K562 (cell line): ENCODE measurements around the gene RUVBL1.

Source experiments
- MTA2 ChIP-seq: fragments of 450-650 bp; IDR thresholded peaks from 2 replicates; pipeline ENCODE4 v1.6.1; 2016; ENCODE audit warnings: low read depth
- RFX5 ChIP-seq: IDR thresholded peaks from 2 replicates; pipeline ENCODE4 v1.6.1; 2011; ENCODE audit warnings: low read depth, mild to moderate bottlenecking, improper control_type of control experiment, low read length

DNA sequence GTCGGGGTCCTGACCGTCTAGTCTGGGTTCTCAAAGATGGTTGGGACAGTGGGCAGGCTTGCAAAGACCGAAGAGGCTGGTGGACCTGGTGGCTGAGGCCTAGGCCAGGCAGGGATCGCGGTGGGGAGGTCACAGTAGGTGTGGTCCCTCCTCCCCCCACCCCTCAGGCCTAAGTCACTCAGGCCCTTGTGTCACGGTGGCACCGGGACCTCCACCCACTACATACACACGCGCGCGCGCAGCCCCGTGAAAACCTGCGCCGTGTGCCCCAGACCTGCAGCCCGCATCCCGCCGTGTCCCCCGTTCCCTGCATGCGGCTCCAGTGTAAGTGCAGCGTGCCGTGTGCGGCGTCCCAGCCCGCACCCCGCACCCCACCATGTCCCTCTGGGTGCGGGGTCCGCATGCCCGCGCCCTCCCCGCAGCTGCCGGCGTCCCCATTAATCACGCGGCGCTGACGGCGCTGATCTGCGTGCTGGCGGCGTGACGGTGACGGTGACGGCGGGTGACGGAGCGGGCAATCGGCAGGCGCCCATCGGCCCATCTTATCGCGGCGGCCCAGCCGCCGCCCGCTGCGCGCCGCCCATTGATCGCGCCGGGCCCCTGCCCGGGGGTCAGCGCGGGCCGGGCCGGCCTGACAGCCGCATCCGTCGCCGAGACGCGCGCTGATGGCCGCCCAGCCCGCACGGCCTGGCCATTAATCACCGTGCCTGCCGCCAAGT, 47.0 kb downstream of the RUVBL1 start:
- no peak for TF ChIP-seq RFX5
- TF ChIP-seq MTA2: no peak
